Stomach (tissue), 4 donors: ENCODE data around the gene S100A3.

ENCODE experiments used
- EP300 ChIP-seq: sonication (generic); formaldehyde crosslinking; IDR thresholded peaks from one replicate; pipeline ENCODE4 v1.6.1; 2017; ENCODE audit warnings: antibody characterized with exemption
- POLR2AphosphoS5 ChIP-seq, 3 donors: sonication (generic); formaldehyde crosslinking; IDR thresholded peaks; one replicate each; pipeline ENCODE4 v1.6.1; 2016; ENCODE audit warnings: antibody characterized with exemption in 3 of 3
- TF ChIP-seq, protein P1 (sequence below), 7 experiments: fragments of 450-650 bp in 4 of 7; fragments of 200-600 bp in 3 of 7; sonication (generic) in 3 of 7; IDR thresholded peaks; one replicate each; pipeline ENCODE4 v1.5.1; 2016 to 2019; ENCODE audit warnings: antibody characterized with exemption in 7 of 7, control low read depth in 2 of 7, mild to moderate bottlenecking in 1 of 7

DNA sequence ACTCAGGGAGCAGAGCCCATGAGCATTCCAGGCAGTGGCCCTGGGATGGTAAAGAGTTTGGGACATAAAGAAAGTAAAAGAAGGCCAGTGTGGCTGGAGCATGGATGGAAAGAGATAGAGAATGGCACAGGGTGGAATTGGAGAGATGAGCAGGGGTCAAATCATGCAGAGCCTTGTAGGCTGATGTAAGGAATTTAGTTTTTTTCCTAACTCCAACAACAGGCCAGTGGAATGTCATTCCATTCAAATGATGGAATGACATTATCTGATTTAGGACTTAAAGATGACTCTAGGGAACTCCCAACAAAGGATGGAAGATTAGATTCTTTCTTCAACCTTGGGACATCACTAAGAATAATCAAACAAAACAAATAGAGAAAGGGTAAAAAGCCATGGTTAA lies 29.4 kb upstream of the S100A3 start:
- TF ChIP-seq EP300 (no peak), POLR2AphosphoS5 (IDR thresholded peaks at IDR 0.05) (no peak)
- TF ChIP-seq, protein P1, sequence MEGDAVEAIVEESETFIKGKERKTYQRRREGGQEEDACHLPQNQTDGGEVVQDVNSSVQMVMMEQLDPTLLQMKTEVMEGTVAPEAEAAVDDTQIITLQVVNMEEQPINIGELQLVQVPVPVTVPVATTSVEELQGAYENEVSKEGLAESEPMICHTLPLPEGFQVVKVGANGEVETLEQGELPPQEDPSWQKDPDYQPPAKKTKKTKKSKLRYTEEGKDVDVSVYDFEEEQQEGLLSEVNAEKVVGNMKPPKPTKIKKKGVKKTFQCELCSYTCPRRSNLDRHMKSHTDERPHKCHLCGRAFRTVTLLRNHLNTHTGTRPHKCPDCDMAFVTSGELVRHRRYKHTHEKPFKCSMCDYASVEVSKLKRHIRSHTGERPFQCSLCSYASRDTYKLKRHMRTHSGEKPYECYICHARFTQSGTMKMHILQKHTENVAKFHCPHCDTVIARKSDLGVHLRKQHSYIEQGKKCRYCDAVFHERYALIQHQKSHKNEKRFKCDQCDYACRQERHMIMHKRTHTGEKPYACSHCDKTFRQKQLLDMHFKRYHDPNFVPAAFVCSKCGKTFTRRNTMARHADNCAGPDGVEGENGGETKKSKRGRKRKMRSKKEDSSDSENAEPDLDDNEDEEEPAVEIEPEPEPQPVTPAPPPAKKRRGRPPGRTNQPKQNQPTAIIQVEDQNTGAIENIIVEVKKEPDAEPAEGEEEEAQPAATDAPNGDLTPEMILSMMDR (IDR thresholded peaks at IDR 0.05) = no peak
